OCI-LY1 (cell line): ENCODE results near the gene ERG.

Source experiments
- EZH2 ChIP-seq: fragments of 200-600 bp; sonication (generic), shearing (Covaris generic); IDR thresholded peaks from 2 replicates; pipeline ENCODE4 v1.8.0; 2017; ENCODE audit warnings: borderline replicate concordance, mixed run types, mild to moderate bottlenecking, antibody characterized with exemption, low read length, moderate library complexity, mixed read lengths
- TF ChIP-seq, protein P1 (sequence below): fragments of 200-600 bp; sonication (generic), shearing (Covaris generic); IDR thresholded peaks from 2 replicates; pipeline ENCODE4 v1.5.1; 2017; ENCODE audit warnings: mild to moderate bottlenecking, antibody characterized with exemption, low read length, moderate library complexity, mixed read lengths

GRCh38 chr21:38499296-38499695 is 1.0 kb upstream of the ERG start:
- TF ChIP-seq, protein P1, sequence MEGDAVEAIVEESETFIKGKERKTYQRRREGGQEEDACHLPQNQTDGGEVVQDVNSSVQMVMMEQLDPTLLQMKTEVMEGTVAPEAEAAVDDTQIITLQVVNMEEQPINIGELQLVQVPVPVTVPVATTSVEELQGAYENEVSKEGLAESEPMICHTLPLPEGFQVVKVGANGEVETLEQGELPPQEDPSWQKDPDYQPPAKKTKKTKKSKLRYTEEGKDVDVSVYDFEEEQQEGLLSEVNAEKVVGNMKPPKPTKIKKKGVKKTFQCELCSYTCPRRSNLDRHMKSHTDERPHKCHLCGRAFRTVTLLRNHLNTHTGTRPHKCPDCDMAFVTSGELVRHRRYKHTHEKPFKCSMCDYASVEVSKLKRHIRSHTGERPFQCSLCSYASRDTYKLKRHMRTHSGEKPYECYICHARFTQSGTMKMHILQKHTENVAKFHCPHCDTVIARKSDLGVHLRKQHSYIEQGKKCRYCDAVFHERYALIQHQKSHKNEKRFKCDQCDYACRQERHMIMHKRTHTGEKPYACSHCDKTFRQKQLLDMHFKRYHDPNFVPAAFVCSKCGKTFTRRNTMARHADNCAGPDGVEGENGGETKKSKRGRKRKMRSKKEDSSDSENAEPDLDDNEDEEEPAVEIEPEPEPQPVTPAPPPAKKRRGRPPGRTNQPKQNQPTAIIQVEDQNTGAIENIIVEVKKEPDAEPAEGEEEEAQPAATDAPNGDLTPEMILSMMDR: no peak
- no peak for TF ChIP-seq EZH2
